ENCODE measurements around the gene PHEX.

The PHEX gene

GRCh38 chrX:22163326-22163725, 131.2 kb downstream of the PHEX start:
- DNase-seq = peak; percentile 17

GRCh38 chrX:22164770-22165388, 132.8 kb downstream of the PHEX start:
- no peak for DNase-seq

GRCh38 chrX:22165732-22166457, 133.8 kb downstream of the PHEX start:
- DNase-seq = no peak

- no peak for DNase-seq
Observed at GRCh38 chrX:22171287-22172060, 139.3 kb downstream of the PHEX start.

GRCh38 chrX:22173966-22174365, 141.8 kb downstream of the PHEX start:
- no peak for DNase-seq

GRCh38 chrX:22177950-22178515, 145.9 kb downstream of the PHEX start:
- DNase-seq = no peak

GRCh38 chrX:22184096-22184495, 152.0 kb downstream of the PHEX start:
- no peak for DNase-seq

GRCh38 chrX:22186165-22186564, 154.0 kb downstream of the PHEX start:
- no peak for DNase-seq

- no peak for DNase-seq
Observed at GRCh38 chrX:22192419-22193060, 160.4 kb downstream of the PHEX start.

- DNase-seq = no peak
Observed at GRCh38 chrX:22193851-22194659, 161.9 kb downstream of the PHEX start.

- DNase-seq = no peak
Observed at GRCh38 chrX:22194660-22194945, 162.5 kb downstream of the PHEX start.

- DNase-seq = no peak
Observed at GRCh38 chrX:22196149-22196548, 164.0 kb downstream of the PHEX start.

- no peak for DNase-seq
Observed at GRCh38 chrX:22202251-22202650, 170.1 kb downstream of the PHEX start.

GRCh38 chrX:22203186-22203585, 171.1 kb downstream of the PHEX start:
- no peak for DNase-seq

- DNase-seq = no peak
Observed at GRCh38 chrX:22206781-22207180, 174.7 kb downstream of the PHEX start.

GRCh38 chrX:22220941-22221340, 188.8 kb downstream of the PHEX start:
- no peak for DNase-seq

- no peak for DNase-seq
Observed at GRCh38 chrX:22234380-22234779, 202.3 kb downstream of the PHEX start.

GRCh38 chrX:22237479-22237878, 205.4 kb downstream of the PHEX start:
- no peak for DNase-seq

GRCh38 chrX:22246620-22247019, 214.5 kb downstream of the PHEX start:
- no peak for DNase-seq

GRCh38 chrX:22247169-22247568, 215.0 kb downstream of the PHEX start:
- no peak for DNase-seq

GRCh38 chrX:22248401-22248800, 216.3 kb downstream of the PHEX start:
- no peak for DNase-seq

GRCh38 chrX:22249371-22249770, 217.2 kb downstream of the PHEX start:
- DNase-seq = no peak

- no peak for DNase-seq
Observed at GRCh38 chrX:22268706-22269105, 236.6 kb downstream of the PHEX start.
